GM12873 (cell line): ENCODE measurements around the gene OTUD4.

Source experiments
- CTCF ChIP-seq: IDR thresholded peaks from 2 replicates; pipeline ENCODE4 v1.5.1; 2012; ENCODE audit warnings: low read depth, mild to moderate bottlenecking, moderate library complexity, low read length, control low read depth; ENCODE audit not compliant: insufficient read depth; ENCODE audit errors: missing control alignments

OTUD4 gene

DNA sequence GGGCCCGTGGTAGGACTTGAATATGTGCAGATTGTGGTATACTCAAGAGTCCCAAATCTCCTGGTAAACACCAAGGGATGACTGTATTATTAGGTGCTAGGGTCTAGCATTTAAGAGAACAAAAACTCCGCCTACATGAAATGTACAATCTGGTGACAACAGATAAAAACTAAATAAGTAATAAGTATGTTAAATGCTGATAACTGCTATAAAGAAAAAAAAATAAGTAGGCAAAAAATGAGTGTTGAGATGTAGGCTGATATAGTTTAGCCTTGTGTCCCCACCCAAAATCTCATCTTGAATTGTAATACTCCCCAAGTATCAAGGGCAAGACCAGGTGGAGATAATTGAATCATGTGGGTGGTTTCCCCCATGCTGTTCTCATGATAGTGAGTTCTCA, 23.4 kb downstream of the OTUD4 start:
- no peak for TF ChIP-seq CTCF

GRCh38 chr4:145155268-145155870, 25.0 kb downstream of the OTUD4 start:
- TF ChIP-seq CTCF, result no peak

DNA sequence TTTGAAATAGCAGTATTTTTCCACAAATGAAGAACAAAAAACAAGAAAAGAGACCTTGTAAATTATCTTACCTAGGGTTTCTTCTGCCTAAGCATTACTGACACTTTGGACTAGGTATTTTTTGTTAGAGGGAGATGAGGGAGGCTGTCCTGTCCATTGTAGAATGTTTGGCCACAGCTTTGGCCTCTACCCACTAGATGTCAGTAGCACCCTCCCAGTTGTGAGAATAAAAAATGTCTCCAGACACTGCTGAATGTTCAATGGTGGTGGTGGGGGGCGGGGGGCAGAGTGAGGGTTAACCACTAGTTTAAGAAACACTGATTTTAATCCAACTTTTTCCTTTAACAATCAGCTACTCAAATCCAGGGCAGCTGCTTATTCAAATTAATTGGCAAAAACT, 25.8 kb downstream of the OTUD4 start:
- TF ChIP-seq CTCF, result peak; percentile 65

GRCh38 chr4:145153904-145154298, 26.5 kb downstream of the OTUD4 start:
- TF ChIP-seq CTCF, result no peak

DNA sequence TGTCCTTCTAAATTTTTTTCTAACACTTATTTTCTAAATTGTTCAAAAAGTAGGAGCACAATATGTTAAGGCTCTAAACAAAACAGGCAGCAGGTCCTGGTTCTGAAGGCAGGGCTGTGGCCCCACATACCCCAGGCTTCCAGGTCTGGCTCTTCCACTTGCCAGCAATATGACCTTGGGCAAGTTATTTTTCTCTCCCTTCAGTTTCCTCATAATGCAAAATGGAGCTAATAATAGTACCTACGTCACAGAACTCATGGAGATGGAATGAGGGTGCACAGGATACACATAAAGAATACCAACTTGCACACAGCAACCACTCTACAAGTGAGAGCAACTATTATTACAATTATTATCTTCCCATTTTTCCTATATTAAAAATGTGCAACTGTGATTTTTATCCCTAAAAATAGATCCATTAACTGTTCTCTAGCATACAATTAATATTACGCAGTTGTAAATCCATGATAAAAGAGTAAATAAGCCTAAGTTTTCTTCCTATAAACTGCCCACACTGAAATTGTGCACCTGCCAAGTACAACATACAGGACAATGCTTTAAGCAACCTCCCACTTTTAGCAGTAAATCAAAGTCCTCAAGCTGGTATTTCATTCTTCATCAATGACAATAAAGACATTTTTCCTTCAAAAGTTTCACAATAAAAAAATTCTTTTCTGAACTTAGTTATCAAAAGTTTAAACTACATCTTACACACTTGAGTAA, 27.0 kb downstream of the OTUD4 start:
- TF ChIP-seq CTCF, result no peak

DNA sequence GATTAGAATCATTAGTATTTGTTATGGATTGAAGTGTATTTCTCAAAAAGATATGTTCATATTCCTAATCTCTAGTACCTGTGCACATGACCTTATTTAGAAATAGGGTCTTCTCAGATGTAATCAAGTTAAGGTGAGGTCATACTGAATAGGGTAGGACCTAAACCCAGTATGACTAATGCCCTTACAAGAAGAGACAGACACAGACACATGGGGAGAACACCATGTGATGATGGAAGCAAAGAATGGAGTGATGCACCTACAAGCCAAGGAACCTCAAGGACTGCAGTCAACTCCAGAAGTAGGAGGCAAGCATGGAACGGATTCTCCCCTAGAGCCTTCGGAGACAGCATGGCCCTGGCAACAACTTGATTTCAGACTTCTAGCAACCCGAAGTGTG, 31.4 kb downstream of the OTUD4 start:
- no peak for TF ChIP-seq CTCF

GRCh38 chr4:145132511-145133098, 47.8 kb downstream of the OTUD4 start:
- TF ChIP-seq CTCF, result no peak
